GM18508 (cell line): Measurements from ENCODE around the gene IGHMBP2.
"Not testable (repeated sequence)": the region's sequence is repeated elsewhere in the genome, so short reads cannot be mapped to it uniquely, and the experiment has no call there.

Source experiments
- ATAC-seq: cut with Tn5 transposase; IDR thresholded peaks from one replicate; pipeline ENCODE4 v1.9.1; 2021; ENCODE audit warnings: moderate number of reproducible peaks; ENCODE audit not compliant: insufficient read depth, unreplicated experiment

The IGHMBP2 gene

GRCh38 chr11:68903288-68904247 is at the start of gene IGHMBP2, which contains the start of gene MRPL21:
Gene IGHMBP2 (plus strand): TSS chr11:68903891. CDS start chr11:68903953, 62 bp downstream.
Gene MRPL21 (minus strand): TSS chr11:68903832. CDS start chr11:68903810, 22 bp downstream.
- ATAC-seq: no peak

GRCh38 chr11:68854273-68854958 is 49.3 kb upstream of the IGHMBP2 start:
- ATAC-seq: no peak

- no peak for ATAC-seq
Measured at GRCh38 chr11:68855205-68855981, 48.3 kb upstream of the IGHMBP2 start.

- not testable (repeated sequence) for ATAC-seq
Measured at GRCh38 chr11:68856425-68857030, 47.2 kb upstream of the IGHMBP2 start.

- ATAC-seq: no peak
Measured at GRCh38 chr11:68857037-68857586, 46.6 kb upstream of the IGHMBP2 start.

- no peak for ATAC-seq
Measured at GRCh38 chr11:68859123-68859522, 44.6 kb upstream of the IGHMBP2 start.

GRCh38 chr11:68862421-68862820 is 41.3 kb upstream of the IGHMBP2 start:
- ATAC-seq: no peak

- ATAC-seq: no peak
Measured at GRCh38 chr11:68863553-68864265, 40.0 kb upstream of the IGHMBP2 start.

- ATAC-seq: no peak
Measured at GRCh38 chr11:68865241-68865640, 38.5 kb upstream of the IGHMBP2 start.

- ATAC-seq: no peak
Measured at GRCh38 chr11:68867066-68867465, 36.6 kb upstream of the IGHMBP2 start.

- ATAC-seq: no peak
Measured at GRCh38 chr11:68868221-68868835, 35.4 kb upstream of the IGHMBP2 start.

GRCh38 chr11:68870470-68870869 is 33.2 kb upstream of the IGHMBP2 start:
- ATAC-seq: no peak

- no peak for ATAC-seq
Measured at GRCh38 chr11:68872216-68873003, 31.3 kb upstream of the IGHMBP2 start.

- ATAC-seq: no peak
Measured at GRCh38 chr11:68878022-68878421, 25.7 kb upstream of the IGHMBP2 start.

GRCh38 chr11:68880851-68881250 is 22.8 kb upstream of the IGHMBP2 start:
- ATAC-seq: no peak

GRCh38 chr11:68881320-68881719 is 22.4 kb upstream of the IGHMBP2 start:
- no peak for ATAC-seq

- ATAC-seq: no peak
Measured at GRCh38 chr11:68882391-68882790, 21.3 kb upstream of the IGHMBP2 start.

GRCh38 chr11:68884827-68885226 is 18.9 kb upstream of the IGHMBP2 start:
- not testable (repeated sequence) for ATAC-seq
